Activated T-cell treated with anti-CD3 and anti-CD28 coated beads for 24 hours (primary cell): ENCODE results near the gene TMEM80.
"Not testable (repeated sequence)": the region's sequence is repeated elsewhere in the genome, so short reads cannot be mapped to it uniquely, and the experiment has no call there.

ENCODE experiments used
- DNase-seq: peaks from one replicate; pipeline ENCODE4 v3.0.0-alpha.2; 2020; ENCODE audit warnings: low read depth

TMEM80 gene

GRCh38 chr11:721741-722345, 26.2 kb downstream of the TMEM80 start:
- no peak for DNase-seq

GRCh38 chr11:722346-722811, 26.8 kb downstream of the TMEM80 start:
- no peak for DNase-seq

DNA sequence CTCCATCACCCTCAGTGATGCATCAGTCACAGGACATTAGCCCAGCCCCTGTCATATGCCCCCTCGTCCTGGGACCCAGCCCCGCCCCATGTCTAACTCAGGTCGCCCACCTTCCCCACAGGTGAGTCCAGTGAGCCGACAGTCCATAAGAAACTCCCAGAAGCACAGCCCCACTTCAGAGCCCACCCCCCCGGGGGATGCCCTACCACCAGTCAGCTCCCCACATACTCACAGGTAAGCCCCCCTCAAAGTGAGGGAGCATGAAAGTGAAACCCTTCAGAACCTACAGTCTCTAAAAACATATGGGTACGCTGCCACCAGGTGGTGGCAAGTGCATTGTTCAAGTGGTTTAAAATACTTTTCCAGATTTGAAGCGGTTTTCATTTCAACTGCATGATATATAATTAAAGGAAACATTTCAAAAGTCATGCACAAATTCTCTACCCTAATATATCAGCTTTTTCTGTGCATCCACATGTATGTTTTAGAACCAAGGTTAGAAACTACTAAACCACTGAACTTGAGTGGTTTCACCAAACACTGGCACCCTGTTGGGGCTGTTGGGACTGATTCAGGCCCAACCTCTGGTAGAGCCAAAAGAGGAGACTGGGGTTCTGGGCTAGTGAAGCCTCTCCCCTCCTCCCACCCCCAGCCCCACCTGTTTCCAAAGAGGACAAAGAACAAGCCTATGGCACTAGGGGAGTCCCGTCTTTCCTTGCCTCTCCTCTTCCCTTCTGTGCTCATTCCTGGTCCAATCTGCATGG, 27.7 kb downstream of the TMEM80 start:
- peak; percentile 45 for DNase-seq

DNA sequence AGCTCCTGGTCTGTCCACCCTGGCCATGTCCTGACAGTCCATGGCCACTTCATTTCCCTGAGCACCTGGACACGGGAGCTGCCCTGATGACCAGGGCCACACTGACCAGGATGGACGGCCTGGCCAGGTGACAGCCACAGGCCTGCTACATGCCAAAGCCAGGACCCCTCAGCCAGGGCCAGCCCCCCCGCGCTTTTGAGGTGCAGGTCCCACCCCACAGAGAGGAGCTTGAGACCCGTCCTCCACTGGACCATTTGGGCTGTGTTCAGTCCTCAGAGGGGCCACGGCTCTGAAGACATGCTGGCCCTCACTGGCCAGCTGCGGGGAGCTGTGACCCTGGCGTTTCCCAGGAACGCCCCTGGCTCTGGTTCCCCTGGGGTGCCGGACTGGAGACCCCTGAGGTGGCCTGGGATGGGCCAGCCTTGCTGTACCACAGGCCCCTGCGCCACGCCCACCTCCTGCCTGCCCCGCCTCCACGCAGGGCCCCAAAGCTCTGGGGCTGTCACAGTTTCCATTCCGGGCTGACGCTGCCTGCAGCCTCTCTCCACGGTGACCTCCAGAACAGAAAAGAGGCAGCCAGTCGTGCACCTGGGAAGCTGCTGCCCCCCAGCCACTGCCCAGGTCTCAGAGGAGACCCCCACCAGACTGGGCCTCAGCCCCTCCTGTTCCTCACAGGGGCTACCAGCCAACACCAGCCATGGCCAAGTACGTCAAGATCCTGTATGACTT, 28.6 kb downstream of the TMEM80 start:
- DNase-seq, result no peak

GRCh38 chr11:724778-725386, 29.3 kb downstream of the TMEM80 start:
- DNase-seq, result no peak

DNA sequence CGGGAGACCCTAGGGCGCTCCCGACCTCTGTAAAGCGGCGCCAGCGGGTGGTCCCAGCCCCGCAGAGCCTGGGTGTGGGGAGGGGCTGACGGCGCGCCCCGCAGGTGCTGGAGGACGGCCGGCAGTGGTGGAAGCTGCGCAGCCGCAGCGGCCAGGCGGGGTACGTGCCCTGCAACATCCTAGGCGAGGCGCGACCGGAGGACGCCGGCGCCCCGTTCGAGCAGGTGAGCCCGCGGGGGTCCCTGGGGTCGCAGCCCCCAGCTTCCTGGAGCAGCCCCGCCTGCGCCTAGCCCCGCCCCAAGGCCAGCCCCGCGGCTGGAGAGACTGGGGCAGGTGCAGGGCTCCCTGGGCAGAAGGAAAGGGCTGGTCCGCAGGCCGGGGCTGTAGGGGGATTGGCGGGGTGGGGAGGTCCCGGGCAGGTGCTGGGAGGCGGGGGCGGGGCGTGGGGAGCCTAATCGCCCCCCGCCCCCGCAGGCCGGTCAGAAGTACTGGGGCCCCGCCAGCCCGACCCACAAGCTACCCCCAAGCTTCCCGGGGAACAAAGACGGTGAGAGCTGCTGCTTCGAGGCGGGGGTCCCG, 30.1 kb downstream of the TMEM80 start:
- no peak for DNase-seq

DNA sequence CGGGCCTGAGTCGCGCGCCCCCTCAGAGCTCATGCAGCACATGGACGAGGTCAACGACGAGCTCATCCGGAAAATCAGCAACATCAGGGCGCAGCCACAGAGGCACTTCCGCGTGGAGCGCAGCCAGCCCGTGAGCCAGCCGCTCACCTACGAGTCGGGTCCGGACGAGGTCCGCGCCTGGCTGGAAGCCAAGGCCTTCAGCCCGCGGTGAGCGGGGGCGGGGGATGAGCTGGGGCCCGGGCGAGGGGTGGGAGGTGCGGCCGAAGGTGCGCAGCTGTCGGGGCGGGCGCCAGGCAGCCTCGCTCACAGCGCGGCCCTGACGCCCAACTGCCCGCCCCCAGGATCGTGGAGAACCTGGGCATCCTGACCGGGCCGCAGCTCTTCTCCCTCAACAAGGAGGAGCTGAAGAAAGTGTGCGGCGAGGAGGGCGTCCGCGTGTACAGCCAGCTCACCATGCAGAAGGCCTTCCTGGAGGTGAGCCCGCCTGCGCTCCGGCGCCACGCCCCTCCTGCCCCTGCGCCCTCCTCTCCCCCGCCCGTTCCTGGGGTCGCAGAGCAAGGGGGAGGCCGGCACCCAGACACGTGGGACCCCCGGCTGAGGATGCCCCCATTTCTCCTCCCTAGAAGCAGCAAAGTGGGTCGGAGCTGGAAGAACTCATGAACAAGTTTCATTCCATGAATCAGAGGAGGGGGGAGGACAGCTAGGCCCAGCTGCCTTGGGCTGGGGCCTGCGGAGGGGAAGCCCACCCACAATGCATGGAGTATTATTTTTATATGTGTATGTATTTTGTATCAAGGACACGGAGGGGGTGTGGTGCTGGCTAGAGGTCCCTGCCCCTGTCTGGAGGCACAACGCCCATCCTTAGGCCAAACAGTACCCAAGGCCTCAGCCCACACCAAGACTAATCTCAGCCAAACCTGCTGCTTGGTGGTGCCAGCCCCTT, 30.9 kb downstream of the TMEM80 start:
- no peak for DNase-seq

DNA sequence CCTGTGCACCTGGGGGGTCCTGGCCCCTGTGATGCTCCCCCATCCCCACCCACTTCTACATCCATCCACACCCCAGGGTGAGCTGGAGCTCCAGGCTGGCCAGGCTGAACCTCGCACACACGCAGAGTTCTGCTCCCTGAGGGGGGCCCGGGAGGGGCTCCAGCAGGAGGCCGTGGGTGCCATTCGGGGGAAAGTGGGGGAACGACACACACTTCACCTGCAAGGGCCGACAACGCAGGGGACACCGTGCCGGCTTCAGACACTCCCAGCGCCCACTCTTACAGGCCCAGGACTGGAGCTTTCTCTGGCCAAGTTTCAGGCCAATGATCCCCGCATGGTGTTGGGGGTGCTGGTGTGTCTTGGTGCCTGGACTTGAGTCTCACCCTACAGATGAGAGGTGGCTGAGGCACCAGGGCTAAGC, 31.7 kb downstream of the TMEM80 start:
- DNase-seq, result no peak

GRCh38 chr11:727859-728748, 32.5 kb downstream of the TMEM80 start:
- peak; percentile 72 for DNase-seq

DNA sequence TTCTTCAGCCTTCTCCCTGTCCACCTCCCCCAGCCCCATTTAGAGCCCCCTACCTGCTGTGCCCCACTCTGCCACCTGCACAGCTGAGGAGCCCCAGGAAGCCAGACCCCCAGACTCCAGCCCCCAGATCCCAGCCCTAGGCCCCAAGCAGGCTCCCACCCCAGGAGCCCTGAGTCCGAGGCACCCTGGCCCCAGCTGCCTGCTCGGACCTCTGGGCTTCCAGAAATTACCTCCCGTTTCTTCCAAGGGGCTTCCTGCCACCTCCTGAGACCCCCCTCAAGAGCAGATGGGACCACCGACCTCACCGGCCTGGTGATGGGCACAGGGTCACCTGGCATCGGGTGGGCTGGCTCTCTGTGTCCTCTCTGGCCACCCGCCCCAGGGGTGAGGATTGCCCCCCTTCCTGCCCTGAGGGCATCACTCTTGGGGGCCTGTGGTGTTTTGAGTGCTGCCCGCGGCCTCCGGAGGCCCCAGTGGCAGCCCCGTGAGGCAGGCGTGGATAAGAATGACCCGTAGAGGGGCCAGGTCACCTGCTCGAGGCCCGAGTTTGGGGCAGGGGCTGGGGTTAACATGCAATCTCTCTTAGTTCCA, 33.4 kb downstream of the TMEM80 start:
- DNase-seq, result no peak

- DNase-seq, result no peak
These were observed 34.0 kb downstream of the TMEM80 start for GRCh38 chr11:729492-730074.

- no peak for DNase-seq
These were observed 37.5 kb downstream of the TMEM80 start for GRCh38 chr11:733072-733471.

- not testable (repeated sequence) for DNase-seq
These were observed 38.9 kb downstream of the TMEM80 start for GRCh38 chr11:734541-734940.

DNA sequence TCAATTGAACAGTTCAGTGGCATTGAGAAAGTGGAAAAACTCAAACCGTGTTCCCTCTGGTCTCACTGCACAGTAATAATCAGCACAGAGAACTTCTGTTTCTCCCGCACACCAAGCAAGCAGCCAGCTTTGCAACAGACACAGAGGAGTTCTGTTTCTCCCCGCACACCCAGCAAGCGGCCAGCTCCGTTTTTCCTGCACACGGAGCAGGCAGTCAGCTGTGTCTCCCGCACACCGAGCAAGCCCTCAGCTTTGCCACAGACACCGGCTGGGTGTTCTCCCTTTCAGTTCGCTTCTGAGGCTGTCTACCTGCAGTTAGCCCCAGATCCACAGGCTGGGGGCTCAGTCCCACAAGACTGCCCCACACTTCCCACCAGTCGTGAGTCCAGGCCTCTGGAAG, 41.8 kb downstream of the TMEM80 start:
- DNase-seq, result no peak

DNA sequence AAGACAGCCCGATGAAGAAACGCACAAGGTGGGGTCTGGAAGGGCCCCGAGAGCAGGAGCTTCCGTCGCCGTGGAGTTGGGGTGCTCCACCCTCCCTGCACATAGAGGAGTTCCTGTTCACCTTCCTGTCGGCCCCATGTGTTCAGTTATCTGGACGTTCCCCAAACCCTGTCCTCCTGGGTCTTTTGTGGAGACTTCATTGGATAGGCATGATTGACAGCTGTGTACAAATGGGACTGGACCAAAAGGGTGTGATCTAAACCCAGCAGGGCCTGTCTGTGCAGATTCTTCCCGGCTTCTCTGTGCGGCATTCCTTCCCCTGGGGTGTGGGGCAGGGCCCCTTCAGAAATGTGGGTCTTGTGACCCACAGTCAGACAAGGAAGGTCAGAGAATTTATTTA, 42.3 kb downstream of the TMEM80 start:
- DNase-seq, result not testable (repeated sequence)

GRCh38 chr11:742156-742546, 46.5 kb downstream of the TMEM80 start:
- no peak for DNase-seq

DNA sequence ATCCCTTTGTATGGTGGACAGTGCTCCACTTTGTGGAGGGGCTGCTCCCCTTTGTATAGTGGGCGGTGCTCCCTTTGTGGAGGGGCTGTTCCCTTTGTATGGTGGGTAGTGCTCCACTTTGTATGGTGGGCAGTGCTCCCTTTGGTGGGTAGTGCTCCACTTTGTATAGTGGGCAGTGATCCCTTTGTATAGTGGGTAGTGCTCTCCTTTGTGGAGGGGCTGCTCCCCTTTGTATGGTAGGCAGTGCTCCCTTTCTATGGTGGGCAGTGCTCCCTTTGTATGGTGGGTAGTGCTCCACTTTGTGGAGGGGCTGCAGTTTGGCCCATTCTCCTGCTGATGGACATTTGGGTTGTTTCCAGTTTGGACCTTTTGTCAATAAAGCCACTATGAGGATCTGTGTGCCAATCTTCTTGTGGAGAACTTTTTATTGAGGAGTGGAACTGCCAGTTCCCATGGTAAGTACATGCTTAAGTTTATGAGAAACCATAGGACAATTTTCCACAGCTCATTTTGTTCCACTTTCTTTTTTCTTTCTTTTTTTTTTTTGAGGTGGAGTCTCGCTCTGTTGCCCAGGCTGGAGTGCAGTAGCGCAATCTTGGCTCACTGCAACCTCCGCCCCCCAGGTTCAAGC, 47.1 kb downstream of the TMEM80 start:
- DNase-seq, result no peak

DNA sequence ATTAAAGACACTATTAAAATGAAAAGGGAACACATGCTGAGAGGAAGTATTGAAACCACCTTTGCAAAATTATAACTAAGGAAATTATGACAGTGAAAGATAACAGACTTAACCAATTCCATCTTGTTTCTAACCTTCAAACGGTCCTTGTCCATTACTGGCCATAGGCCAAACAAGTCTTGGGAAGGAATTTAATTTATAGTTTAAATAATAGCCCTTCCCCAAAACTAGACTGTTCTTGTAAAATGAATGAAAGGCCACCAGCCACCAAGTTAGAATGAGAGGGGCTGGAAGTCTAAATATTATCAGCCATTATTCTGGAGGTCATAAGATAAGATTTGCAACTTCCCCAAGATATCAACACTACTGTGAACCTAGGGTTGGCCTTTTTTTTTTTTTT, 49.8 kb downstream of the TMEM80 start:
- no peak for DNase-seq
